SHP77 (cell line): ENCODE measurements around the gene ADIPOQ.
"Not testable (repeated sequence)": the region's sequence is repeated elsewhere in the genome, so short reads cannot be mapped to it uniquely, and the experiment has no call there.

Experiments used
- DNase-seq, 2 experiments: peaks; one replicate each; lab custom pipeline; 2025; lab: John Stamatoyannopoulos, UW

The ADIPOQ gene

DNA sequence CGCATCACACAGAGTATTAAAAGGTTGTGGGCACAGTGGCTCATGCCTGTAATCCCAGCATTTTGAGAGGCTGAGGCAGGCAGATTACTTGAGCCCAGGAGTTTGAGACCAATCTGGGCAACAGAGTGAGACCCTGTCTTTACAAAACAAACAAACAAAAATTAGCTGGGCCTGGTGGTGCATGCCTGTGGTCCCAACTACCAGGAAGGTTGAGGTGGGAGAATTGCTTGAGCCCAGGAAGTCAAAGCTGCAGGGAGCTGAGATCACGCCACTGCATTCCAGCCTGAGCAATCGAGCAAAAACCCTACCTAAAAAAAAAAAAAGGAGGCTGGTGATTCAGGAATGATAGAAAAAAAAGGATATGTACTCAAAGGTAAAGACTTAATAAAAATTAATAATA is 59.6 kb downstream of the ADIPOQ start:
- DNase-seq, result no peak

DNA sequence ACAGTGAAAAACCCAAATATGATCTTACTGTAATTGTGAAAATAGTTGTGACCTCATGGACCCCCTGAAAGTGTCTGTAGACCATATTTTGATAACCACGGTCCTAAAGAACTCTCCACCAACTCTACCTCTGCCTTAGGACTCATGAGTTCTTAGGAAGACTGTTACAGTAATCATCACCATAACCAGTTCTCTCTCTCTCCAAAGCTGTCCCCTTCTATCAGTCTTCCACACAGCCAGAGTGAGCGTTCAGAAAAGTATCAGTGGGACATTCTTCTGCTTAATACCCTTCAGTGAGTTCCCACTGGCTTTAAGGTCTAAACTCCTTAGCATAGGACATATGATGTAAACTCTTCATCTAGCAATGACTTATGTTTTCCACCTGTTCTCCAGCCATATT is 60.2 kb downstream of the ADIPOQ start:
- no peak for DNase-seq

DNA sequence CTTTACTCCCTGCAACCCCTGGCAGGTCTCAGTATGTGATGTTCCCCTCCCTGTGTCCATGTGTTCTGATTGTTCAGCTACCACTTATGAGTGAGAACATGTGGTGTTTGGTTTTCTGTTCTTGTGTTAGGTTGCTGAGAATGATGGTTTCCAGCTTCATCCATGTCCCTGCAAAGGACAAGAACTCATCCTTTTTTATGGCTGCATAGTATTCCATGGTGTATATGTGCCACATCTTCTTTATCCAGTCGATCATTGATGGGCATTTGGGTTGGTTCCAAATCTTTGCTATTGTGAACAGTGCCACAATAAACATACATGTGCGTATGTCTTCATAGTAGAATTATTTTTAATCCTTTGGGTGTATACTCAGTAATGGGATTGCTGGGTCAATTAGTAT is 61.2 kb downstream of the ADIPOQ start:
- DNase-seq, result not testable (repeated sequence)

GRCh38 chr3:186907075-186907474 is 64.6 kb downstream of the ADIPOQ start:
- not testable (repeated sequence) for DNase-seq
